Ovary (tissue), 3 donors: ENCODE results near the gene CYFIP2.

ENCODE experiments used
- POLR2A ChIP-seq: fragments of 450-650 bp; IDR thresholded peaks from one replicate; pipeline ENCODE4 v1.6.1; 2017; ENCODE audit warnings: antibody characterized with exemption, mild to moderate bottlenecking, moderate library complexity
- TF ChIP-seq, protein P1 (sequence below), 3 donors: fragments of 450-650 bp in 2 of 3; fragments of 200-600 bp in 1 of 3; IDR thresholded peaks; one replicate each; pipeline versions ENCODE4 v1.5.1 to v1.8.0; 2016 to 2022; ENCODE audit warnings: antibody characterized with exemption in 3 of 3, mild to moderate bottlenecking in 1 of 3
- donor health status: DM: no; HTN: no; CAD: no.

- TF ChIP-seq POLR2A: no peak
- TF ChIP-seq, protein P1, sequence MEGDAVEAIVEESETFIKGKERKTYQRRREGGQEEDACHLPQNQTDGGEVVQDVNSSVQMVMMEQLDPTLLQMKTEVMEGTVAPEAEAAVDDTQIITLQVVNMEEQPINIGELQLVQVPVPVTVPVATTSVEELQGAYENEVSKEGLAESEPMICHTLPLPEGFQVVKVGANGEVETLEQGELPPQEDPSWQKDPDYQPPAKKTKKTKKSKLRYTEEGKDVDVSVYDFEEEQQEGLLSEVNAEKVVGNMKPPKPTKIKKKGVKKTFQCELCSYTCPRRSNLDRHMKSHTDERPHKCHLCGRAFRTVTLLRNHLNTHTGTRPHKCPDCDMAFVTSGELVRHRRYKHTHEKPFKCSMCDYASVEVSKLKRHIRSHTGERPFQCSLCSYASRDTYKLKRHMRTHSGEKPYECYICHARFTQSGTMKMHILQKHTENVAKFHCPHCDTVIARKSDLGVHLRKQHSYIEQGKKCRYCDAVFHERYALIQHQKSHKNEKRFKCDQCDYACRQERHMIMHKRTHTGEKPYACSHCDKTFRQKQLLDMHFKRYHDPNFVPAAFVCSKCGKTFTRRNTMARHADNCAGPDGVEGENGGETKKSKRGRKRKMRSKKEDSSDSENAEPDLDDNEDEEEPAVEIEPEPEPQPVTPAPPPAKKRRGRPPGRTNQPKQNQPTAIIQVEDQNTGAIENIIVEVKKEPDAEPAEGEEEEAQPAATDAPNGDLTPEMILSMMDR (IDR thresholded peaks at IDR 0.05): no peak
These were observed 15.0 kb downstream of the CYFIP2 start for GRCh38 chr5:157280927-157281326.
